ENCODE data around the gene CASQ1.

CASQ1 gene

DNA sequence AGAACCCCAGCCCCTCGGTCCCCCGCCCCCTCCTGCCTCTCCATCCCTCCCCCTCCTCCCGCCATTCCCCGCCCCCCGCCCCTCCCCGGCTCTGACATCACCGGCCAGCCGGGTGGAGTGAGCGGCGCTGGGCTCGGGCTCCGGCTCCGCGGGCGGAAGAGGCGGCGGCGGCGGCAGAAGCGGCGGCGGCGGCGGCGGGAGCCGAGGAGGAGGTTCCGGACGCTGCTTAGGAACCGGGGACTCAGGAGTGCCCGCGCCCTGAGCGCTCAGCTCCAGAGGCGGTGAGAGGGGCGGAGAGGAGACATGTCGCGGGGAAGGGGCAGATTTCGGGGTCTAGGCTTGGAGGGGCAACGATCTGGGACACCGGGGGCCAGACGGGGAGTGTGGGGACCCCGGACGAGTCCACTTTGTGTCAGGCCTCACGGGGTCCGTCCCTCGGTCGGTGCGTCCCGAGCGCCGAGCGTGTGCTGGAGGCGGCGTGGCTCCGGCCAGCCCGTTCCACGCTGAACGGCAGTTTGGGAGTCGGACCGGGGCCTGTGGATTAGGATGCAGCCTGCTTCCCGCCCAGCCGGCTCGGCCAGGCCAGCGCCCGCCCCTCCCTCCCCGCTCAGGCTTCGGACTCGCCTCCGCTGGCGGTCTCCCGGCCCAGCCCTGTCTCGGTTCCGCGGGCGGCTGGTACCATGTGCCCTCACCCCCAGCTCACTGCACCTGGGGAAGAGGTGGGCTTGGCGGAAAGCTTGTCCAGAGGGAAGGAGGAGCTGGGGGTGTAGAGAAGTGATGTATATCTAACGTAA is 15.1 kb downstream of the CASQ1 start, which contains the start of gene PEA15:
Gene PEA15, plus strand, starts transcription at position 143 of the 794 bp plus-strand sequence. CDS start 6,161 bp downstream, outside the sequence.
- DNase-seq (ENCODE audit: low read depth) = peak; percentile 59

DNA sequence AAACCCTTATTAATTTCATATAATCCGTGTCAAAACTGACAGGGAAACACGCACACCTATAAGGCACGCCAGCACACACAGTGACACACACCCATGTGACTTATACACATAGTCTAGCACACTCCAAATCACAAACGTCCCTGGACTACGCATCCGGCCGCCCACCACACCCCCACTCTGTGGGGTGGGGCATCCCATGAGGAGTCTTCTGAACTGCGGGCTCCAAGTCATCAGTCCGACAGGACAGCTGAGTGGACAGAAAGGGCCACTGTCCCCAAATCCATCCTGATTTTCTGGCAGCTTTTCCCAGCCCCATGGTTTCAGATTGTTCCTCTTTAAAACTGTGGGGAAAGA is 15.6 kb downstream of the CASQ1 start:
- DNase-seq (ENCODE audit: low read depth) = peak; percentile 19

DNA sequence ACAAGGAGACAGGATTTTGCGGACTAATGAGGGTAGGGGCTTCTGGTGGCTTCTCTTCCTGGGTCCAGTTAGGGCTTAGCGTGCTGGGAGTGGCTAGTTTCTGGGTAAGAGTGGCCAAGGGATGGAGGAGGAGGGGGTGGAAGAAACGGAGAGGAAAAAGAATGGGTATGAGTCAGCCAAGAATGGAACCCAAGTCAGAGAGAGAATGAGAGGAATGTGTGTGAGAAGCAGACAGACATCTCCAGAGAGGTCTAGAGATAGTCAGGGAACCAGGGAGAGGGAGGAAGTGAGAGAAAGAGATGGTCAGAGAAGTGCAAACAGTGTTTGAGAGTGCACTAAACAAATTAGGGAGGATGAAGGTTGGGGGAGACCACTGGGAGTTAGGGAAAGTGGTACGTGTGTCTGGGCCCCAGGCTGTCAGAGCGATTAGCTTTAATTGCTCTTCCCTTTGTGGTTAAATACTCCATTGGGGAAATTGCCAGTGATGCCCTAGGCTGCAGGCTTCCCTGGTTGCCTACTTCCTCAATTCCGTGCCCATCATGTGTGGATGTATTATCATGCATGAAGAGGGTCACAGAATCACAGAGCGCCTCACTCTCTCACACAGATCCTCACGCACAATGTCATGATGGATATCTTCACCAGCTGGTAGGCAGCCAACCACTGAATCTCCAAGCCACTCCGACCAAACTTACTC is 16.2 kb downstream of the CASQ1 start:
- DNase-seq (ENCODE audit: low read depth) = no peak

DNA sequence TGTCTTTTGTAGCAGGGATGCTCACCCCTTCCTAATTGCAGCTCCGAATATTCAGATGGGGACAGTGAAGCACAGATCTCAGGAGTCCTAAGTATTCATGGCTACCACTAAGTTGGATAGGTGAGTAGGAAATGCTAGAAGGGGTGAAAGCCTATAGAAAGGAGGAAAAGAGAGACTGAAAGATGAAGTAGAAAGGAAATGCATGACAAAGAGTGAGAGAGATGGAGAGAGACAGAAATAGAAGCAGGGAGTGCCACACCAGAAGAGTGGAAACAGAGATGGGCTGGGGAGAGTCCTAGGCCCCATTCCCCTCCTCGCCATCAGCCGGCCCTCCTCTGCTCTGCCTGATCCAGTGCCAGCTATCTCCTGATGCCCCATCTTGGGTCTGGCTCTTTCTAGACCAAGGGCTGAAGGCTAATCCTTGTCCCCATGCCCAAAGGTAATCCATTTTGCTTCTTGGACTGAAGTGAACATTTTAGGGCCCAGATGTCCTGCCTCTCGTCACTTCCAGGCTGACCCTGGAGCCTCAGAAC is 16.8 kb downstream of the CASQ1 start:
- DNase-seq (ENCODE audit: low read depth) = no peak

DNA sequence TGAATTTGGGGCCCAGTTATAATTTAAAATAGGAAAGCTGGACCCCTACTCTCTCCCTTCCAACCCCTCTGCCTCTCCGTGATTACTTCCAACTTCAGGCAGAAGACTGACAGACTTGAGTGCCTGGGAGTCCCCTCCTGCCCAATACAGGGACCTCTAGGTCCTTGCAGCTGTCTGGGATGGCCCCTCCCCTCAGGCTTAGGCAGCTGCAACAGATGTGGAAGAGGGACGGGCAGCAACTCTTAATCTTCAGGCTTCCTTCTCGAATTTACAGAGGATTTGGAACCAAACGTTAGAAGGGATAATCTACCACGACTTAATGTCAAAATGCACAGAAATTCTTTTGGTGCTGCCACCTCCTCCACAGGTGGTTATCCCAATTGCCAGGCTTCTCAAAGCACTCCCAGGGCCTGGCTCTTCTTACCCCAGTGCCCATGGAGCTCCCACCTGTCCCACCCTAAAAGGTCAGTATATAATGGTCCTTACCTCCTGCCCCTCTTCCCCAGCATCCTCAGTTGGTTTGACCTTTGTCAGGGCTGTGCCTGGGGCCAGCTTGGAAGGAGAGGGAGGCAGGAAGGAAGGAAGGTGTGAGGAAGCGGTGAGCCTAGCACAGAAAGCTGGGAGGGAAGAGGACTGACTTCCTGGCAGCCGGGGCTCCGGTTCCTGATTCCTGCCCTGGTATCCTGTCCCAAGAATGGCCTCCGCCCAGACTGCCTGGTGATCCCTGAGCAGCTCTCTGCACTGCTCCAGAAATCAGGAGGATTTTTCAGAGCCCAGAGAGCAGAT is 17.6 kb downstream of the CASQ1 start:
- no peak for DNase-seq (ENCODE audit: low read depth)

DNA sequence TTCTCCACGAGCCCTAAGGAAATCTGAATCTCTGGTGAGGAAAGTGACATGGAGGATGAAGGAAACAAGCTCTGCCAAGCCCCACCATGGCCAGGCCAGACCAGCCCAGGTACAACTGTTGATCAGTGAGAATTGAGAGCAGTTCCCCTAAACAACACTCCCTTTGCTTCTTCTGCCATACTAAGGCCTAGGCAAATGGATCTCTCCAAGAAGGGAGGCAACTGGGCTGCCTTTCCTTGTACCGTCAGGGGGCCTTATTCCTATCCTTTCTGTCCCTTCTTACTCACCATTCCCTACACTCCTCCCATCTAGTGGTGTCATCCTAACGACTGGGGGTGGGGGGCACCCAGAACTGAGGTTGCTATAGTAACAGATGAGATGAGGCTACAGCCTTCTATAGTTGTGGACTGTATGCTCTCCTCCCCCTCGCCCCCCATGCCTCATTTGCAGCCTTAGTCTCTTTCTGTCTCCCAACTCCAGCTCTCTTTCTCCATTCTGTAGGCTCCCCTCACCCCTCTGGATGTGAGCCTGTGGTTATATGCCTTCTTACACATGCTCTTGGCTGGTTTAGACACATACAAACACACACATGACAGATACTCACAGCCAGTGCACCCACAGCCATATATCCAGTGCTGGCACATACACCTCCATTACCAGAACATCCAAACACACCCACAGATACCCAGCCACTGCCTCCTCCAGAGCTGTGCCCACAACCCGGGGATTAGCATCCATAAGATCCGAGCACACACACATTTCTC is 18.4 kb downstream of the CASQ1 start:
- no peak for DNase-seq (ENCODE audit: low read depth)

DNA sequence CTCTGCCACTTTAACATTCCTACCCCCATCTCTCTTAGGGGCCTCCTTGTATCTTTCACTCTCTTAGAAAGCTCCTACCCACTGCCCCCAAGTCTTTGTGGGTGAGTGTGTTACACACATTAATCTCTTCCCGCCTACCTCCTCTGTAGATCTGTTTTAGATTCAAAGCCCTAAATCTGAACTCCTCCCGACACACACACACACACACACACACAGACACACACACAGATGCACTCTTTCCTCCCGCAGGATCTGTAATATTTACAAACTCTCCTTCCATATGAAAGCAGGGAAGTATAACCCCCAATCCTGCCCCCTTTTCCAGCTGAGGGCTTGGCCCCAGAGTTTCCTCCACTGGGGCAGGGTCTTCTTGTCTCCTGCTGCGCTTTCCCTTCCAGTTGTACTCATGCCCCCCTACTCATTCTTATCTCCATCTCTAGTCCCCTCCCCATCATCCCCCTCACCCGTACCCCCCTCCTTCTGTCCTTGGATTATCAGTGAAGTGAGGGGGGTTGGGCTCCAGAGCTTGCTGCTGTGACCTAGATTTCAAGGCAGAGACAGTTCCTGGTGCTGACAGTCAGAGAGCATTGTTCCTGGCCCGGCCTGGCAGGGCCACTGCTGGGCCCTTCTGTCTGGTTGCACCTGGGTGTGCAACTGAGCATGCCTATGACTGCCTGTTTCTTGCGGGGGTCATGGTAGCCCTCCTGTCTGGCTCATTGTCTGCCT is 19.1 kb downstream of the CASQ1 start:
- DNase-seq (ENCODE audit: low read depth) = no peak

DNA sequence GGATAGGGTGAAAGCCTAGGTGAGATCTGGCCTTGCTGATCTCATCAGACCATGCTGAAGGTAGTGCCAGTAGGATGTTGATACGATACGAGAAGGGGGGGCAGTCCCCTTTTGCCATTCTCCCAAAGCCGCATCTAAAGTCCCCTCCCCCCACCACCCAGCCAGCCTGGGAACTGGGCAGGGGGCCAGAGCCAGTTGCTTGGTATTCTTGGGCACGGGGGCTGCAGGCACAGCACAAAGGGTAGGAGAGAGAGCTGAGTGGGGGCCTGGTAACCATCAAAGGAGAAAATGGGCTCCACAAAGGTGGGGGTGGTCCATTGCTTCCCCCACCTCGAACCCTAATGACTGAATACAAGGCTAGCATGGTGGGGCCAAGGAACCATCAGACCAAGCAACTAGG is 20.2 kb downstream of the CASQ1 start:
- DNase-seq (ENCODE audit: low read depth) = no peak

DNA sequence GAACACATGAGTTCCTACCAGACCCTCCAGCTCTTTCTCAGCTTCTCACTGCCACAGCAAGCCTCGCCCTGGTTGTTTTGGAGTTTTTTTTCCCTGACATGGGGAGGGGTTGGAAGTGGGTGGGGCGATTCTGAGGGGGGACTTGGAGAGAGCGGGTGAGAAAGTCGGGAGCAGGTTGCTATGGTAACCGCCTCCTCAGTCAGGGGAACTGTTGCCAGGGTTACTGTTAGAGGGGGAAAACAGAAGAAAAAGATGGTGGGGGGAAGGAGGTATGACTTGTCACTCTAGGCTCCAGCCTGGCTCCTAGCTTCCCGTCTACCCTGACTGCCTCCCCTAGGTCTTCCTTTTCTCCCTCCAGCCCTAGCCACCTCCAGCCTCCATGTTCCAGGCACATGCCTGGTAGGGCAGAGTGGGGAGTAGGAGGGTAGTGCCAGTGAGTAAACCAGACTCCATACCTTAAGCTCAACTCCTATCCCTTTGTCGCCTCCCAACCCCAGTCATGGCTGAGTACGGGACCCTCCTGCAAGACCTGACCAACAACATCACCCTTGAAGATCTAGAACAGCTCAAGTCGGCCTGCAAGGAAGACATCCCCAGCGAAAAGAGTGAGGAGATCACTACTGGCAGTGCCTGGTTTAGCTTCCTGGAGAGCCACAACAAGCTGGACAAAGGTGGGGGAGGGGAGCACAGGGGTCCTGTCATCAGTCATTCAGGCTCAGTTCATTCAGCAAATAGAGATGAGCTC is 20.8 kb downstream of the CASQ1 start:
- no peak for DNase-seq (ENCODE audit: low read depth)

DNA sequence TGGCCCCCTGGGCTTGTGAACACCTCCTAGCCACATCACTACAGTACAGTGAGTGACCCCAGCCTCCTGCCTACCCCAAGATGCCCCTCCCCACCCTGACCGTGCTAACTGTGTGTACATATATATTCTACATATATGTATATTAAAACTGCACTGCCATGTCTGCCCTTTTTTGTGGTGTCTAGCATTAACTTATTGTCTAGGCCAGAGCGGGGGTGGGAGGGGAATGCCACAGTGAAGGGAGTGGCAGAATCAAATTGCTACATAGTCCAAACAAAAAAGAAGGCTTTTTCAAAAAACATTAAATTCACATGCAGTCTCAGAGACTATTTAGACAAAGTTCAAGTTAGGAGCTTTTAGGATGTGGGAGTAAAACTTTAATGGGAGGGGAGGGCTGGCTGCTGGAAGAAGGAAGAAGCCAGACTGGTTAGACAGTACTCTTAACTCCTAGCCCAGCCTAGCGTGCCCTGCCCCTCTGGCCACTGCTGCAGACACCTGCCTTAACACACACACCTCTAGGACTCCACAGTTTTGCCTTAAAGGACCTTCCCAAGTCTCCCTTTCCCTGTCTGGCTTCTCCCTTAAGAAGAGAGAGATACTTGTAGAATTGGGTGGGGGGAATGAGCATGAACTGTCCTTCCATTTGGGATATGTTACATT is 24.2 kb downstream of the CASQ1 start:
- no peak for DNase-seq (ENCODE audit: low read depth)

DNA sequence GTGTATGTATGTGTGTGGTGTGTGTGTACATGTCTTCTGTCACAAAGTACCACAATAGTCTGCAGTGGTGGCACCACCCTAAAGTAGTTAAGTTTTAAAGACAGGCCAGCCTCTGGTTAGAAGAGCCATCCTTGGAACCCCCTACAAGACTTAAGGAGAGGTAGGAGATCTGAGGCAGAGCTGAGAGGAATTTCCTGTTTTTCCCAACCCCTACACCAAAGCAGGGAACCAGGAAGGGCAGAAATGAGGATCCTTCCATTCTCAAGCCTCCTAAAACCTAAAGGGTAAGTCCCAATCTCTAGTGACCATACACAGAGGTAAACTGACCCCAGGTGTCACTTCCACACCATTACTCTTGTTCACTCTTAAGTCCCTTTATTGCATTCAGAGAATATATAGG is 25.9 kb downstream of the CASQ1 start:
- no peak for DNase-seq (ENCODE audit: low read depth)

DNA sequence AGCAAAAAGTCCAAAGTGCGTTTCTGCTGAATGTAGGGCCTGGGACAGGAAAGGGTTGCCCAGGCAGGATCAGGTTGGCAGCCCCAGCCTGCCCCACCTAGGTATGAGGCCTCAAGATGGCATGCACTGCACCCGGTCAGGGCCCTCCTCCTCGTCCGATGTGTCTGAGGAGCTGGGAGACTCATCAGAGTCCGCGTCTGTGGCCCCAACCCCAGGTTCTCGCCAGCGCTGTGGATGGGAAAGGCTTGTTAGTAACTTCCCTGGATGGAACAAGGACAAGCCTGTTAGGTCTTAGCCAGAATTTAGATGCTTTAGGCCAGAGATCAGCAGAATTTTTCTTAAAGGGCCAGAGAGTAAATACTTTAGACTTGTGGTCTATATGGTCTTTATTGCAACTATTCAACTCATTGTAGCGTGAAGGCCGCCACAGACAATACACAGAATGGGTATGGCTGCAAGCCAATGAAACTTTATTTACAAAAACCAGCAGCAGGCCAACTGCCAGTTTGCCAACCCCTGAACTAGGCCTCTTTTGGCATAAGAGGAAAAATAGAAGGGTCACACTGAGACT is 27.2 kb downstream of the CASQ1 start:
- DNase-seq (ENCODE audit: low read depth) = no peak

DNA sequence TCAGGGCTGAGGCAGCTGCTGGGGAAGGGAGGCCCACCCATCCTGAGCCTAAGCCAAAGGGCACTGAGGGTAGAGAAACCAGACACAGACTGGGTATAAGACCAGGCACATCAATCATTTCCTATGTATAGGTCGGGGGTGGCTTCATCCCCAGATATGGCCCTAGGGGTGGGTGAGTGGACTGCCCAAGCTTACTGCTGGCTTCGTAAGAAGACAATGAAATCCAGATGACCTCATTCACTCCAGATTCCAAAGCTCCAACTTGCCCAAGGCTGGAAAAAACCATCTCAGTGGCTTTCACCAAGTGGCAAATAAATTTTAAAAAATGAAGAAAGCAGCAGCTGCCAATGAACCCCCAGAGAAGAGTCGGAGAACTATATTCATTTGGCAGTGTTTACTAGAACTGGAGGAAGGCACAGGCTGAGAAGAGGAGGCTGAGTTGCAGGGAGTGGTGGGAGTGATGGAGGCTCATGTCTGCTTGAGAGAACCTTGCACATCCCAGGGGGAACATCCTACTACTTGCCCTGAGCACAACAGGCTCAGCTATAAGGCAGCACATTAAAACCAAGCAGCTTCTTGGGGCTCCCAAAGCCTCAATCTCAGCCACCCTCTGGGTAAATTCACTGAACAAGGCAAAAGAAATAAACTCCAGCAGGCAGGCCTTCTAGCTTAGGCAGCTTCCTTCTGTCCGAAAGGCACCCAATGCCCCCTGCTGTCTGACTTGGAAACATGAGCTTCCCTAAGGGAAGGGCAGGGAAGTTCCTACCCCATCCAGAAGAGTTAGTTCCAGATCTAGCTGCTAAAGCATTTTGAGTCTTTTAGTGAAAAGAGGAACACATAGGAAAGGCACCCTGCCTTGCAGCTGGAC is 28.9 kb downstream of the CASQ1 start:
- DNase-seq (ENCODE audit: low read depth) = no peak

DNA sequence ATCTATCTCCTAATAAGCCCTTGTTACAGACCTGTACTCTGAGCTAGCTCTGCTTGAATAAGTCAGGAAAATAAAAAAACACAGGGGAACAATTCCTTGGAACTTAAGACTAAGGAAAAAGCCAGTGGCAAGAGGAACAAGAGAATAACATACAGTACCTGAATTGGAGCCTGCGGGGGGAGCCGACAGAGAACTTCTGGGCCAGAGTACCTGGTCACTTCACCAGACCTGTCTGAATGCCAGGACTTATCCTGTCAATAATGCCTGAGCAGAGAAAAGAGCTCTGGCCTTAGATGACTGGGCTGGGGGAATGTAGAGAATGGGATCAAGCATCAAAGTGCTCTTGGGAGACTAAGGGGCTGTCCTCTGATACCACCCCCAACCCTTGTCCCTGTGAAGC is 29.9 kb downstream of the CASQ1 start:
- DNase-seq (ENCODE audit: low read depth) = no peak

DNA sequence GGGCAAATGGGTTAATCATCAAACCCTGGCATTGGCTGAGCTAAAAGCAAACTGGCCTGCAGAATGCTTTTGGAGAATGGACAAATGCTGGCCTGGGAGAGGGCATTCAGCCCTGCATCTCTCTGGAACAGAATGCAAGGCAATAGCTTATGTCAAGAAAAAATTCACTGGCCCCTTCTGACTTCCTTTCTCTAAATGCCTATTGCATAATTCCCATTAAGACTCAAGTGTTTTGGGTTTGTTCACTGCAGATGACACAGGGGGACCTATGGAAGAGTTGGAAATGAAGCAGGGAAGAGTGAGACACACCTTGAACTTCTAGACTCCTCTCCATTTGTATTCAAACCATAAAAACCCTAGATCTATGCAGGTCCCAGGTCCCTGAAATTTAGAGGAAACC is 30.7 kb downstream of the CASQ1 start:
- no peak for DNase-seq (ENCODE audit: low read depth)

DNA sequence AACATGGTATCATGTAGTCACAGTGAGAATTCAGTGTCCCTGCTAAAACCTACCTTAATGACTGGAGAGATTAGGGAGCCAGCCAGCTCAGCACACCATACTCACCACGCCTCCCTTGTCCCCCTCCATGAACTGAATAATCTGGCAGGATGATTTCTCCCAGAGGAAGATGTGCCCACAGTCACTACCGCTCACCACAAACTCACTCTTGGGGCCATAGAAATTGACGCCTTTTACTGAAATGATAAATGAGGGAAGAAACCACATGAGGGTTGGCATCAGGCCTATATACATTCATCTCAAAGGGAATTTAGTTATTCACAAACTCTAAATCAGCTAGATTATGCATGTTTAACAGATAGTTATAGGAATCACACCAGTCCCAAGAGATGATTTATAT is 32.2 kb downstream of the CASQ1 start:
- DNase-seq (ENCODE audit: low read depth) = no peak

DNA sequence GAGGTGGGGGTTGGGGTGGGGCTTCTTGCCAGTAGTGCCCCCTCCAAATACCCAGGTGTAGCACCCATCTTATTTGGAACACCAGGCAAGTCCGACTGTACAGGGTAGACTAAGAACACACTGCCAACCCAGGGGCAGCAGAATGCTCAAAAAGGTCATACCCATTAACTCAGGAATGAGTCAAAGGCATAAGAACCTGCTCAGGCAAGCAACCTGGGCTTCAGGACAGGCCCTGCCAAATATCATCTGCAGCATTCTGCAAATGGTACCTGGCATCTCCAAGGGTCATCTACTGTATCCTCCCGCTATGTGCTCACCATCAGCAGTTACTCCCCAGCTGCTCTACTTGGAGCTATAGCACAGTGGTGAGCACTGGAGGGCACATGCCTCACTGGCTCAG is 34.2 kb downstream of the CASQ1 start:
- DNase-seq (ENCODE audit: low read depth) = no peak

DNA sequence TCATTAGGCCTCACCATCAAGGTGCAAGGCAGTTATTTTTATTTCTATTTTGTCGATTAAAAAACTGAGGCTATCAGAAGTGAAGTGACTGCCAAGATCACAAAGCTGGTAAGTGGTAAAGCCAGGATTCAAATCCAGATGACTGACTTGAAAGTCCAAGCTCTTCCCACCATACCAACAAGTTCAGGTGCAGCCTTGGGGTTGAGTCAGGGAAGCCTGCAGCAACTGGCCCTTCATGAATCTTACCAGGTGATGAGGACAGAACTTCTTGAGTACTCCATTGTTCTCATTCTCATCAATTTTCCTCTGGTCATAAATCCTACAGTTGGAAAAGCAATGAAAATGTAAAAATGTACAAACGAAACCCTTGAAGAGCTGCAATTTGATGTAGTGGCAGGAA is 35.0 kb downstream of the CASQ1 start:
- DNase-seq (ENCODE audit: low read depth) = no peak

DNA sequence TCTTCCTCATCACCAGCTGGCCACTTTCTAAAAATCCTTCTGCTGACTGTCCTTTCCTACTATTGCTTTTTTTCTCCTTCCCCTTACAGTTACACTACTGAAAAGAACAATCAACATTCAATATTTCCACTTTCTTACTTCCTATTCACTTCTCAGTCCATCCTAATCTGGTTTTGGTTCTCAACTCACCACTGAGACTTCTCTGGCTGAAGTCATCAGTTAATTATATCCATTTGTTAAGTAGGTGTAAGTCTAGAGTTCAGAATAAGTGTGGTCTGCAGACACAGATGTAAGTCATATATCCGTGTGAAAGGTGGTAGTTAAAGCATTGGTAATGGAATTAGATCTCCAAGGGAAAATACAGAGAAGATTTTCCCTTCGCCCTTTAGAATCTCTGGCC is 36.2 kb downstream of the CASQ1 start:
- no peak for DNase-seq (ENCODE audit: low read depth)

All from stimulated activated CD8-positive, alpha-beta memory T cell treated with anti-CD3 and anti-CD28 coated beads, Interleukin-4, amount 100 ng/mL, for 24 hours (primary cell).